Kidney glomerular epithelial cell (primary cell): ENCODE results near the gene FERD3L.
"Not testable (repeated sequence)": the region's sequence is repeated elsewhere in the genome, so short reads cannot be mapped to it uniquely, and the experiment has no call there.

Experiments used
- DNase-seq: peaks from one replicate; lab custom pipeline; 2025; lab: John Stamatoyannopoulos, UW

Gene FERD3L

GRCh38 chr7:19144661-19145433 lies at the start of gene FERD3L:
TSS of gene FERD3L (minus strand) at chr7:19145421. CDS start at chr7:19145362, 59 bp downstream.
- no peak for DNase-seq

- DNase-seq, result not testable (repeated sequence)
Measured at GRCh38 chr7:19194417-19194816, 49.2 kb upstream of the FERD3L start.

GRCh38 chr7:19181634-19182033 lies 36.4 kb upstream of the FERD3L start:
- no peak for DNase-seq

GRCh38 chr7:19178595-19178994 lies 33.4 kb upstream of the FERD3L start:
- DNase-seq, result no peak

GRCh38 chr7:19177269-19177668 lies 32.0 kb upstream of the FERD3L start:
- DNase-seq, result no peak

- no peak for DNase-seq
Measured at GRCh38 chr7:19175241-19175640, 30.0 kb upstream of the FERD3L start.

GRCh38 chr7:19161671-19162070 lies 16.4 kb upstream of the FERD3L start:
- DNase-seq, result no peak

GRCh38 chr7:19146699-19147098 lies 1.5 kb upstream of the FERD3L start:
- DNase-seq, result no peak

GRCh38 chr7:19145434-19146115 lies 354 bp upstream of the FERD3L start:
- DNase-seq, result no peak

GRCh38 chr7:19143881-19144574 lies 1.2 kb downstream of the FERD3L start:
- DNase-seq, result no peak

GRCh38 chr7:19139706-19140327 lies 5.4 kb downstream of the FERD3L start:
- no peak for DNase-seq

GRCh38 chr7:19133886-19134285 lies 11.3 kb downstream of the FERD3L start:
- DNase-seq, result no peak

- no peak for DNase-seq
Measured at GRCh38 chr7:19133390-19133789, 11.8 kb downstream of the FERD3L start.

GRCh38 chr7:19128856-19129255 lies 16.4 kb downstream of the FERD3L start:
- DNase-seq, result no peak

- peak; percentile 31 for DNase-seq
Measured at GRCh38 chr7:19121977-19122588, 23.1 kb downstream of the FERD3L start.

- DNase-seq, result no peak
Measured at GRCh38 chr7:19119870-19120486, 25.2 kb downstream of the FERD3L start.

- no peak for DNase-seq
Measured at GRCh38 chr7:19119372-19119771, 25.8 kb downstream of the FERD3L start.

GRCh38 chr7:19118636-19119371 lies 26.4 kb downstream of the FERD3L start:
- no peak for DNase-seq

- DNase-seq, result no peak
Measured at GRCh38 chr7:19117870-19118608, 27.2 kb downstream of the FERD3L start.
